Kidney epithelial cell (primary cell): ENCODE measurements around the gene ARRDC4. TPM values are rescaled to one million over a fixed set of nuclear protein-coding genes. Genes with fewer than 3 reads are reported as not detected.

ENCODE experiments used
- DNase-seq: peaks from one replicate; pipeline ENCODE4 v3.0.0-alpha.2; 2010; ENCODE audit warnings: low read depth
- H3K27me3 ChIP-seq: 2 replicates; pipeline ENCODE4 v1.6.0; 2011; ENCODE audit warnings: low read length; ENCODE audit not compliant: control insufficient read depth, insufficient read depth
- H3K36me3 ChIP-seq: 2 replicates; pipeline ENCODE4 v1.5.1; 2011; ENCODE audit warnings: low read length; ENCODE audit not compliant: control insufficient read depth, insufficient read depth
- H3K4me3 ChIP-seq: 2 replicates; pipeline ENCODE4 v1.5.1; 2011; ENCODE audit warnings: low read depth, mild to moderate bottlenecking, control low read depth, low read length
- CTCF ChIP-seq: IDR thresholded peaks from 2 replicates; pipeline ENCODE4 v1.5.1; 2011; ENCODE audit warnings: mild to moderate bottlenecking, moderate library complexity, low read length, control low read depth, inconsistent platforms; ENCODE audit not compliant: insufficient read depth, poor library complexity, severe bottlenecking
- total RNA-seq: library from RNA; depleted of rRNA; stranded (reverse); fragments of >200 nt; gene quantifications from 2 replicates; pipeline ENCODE4 v1.2.3, GENCODE V29; 2015

ARRDC4 gene
- total RNA-seq, 1 donor from 2014 or later: 4.4 TPM

GRCh38 chr15:98003996-98004395, 43.5 kb downstream of the ARRDC4 start:
- no peak for TF ChIP-seq CTCF
- peak; percentile 41 for DNase-seq
- Histone ChIP-seq H3K4me3 (no peak overlapping the region), H3K27me3 (no peaks in the 10 kb centered on the region), H3K36me3 (no peaks in the 10 kb centered on the region)

- no peak for TF ChIP-seq CTCF
- no peak for DNase-seq
- H3K4me3 ChIP-seq: no peak overlapping the region
- H3K27me3 ChIP-seq: no peaks in the 10 kb centered on the region
- no peaks in the 10 kb centered on the region for H3K36me3 ChIP-seq
Observed at GRCh38 chr15:98005659-98006058, 45.2 kb downstream of the ARRDC4 start.

- H3K27me3 ChIP-seq: no peaks in the 10 kb centered on the region
- no peak for TF ChIP-seq CTCF
- H3K4me3 ChIP-seq: no peak overlapping the region
- no peaks in the 10 kb centered on the region for H3K36me3 ChIP-seq
- no peak for DNase-seq
Observed at GRCh38 chr15:98009169-98009568, 48.7 kb downstream of the ARRDC4 start.

- DNase-seq: no peak
- no peaks in the 10 kb centered on the region for H3K27me3 ChIP-seq
- no peak for TF ChIP-seq CTCF
- H3K4me3 ChIP-seq: no peak overlapping the region
- no peaks in the 10 kb centered on the region for H3K36me3 ChIP-seq
Observed at GRCh38 chr15:98009971-98010370, 49.5 kb downstream of the ARRDC4 start.

- DNase-seq: no peak
- no peaks in the 10 kb centered on the region for H3K36me3 ChIP-seq
- no peak overlapping the region for H3K4me3 ChIP-seq
- no peaks in the 10 kb centered on the region for H3K27me3 ChIP-seq
- no peak for TF ChIP-seq CTCF
Observed at GRCh38 chr15:98012354-98012753, 51.9 kb downstream of the ARRDC4 start.

- no peak for TF ChIP-seq CTCF
- no peak for DNase-seq
- H3K27me3 ChIP-seq: no peaks in the 10 kb centered on the region
Observed at GRCh38 chr15:98013631-98014030, 53.1 kb downstream of the ARRDC4 start.

More at GRCh38 chr15:98013631-98014030, 53.1 kb downstream of the ARRDC4 start:
- H3K36me3 ChIP-seq: no peaks in the 10 kb centered on the region
- H3K4me3 ChIP-seq: no peak overlapping the region
